Measurements from ENCODE around the gene FERD3L. TPM values are rescaled to one million over a fixed set of nuclear protein-coding genes. Genes with fewer than 3 reads are reported as not detected.

FERD3L gene
- total RNA-seq, 1 donor from 2014 or later: not detected

DNA sequence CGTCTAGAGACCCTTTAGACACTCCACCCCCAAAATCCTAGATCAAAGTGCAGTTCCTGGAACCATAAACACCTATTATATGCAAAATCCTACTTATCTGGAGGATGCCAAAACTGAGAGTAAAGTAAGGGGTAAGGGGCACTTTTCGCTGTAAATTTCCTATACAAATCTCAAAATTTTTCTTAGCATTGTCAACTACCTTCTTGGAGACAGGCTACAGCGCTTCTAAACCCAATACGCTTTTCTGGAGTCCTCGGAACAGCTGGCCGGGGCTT lies 38.2 kb downstream of the FERD3L start:
- Histone ChIP-seq H3K4me3 (peak overlapping the region; percentile 37), H3K4me1 (peaks cover 4% of the 10 kb centered on the region), H3K27ac (no peak overlapping the region), H3K36me3 (no peaks in the 10 kb centered on the region), H3K27me3 (peaks cover 98% of the 10 kb centered on the region), H3K9me3 (no peaks in the 10 kb centered on the region)
- TF ChIP-seq, protein P1, sequence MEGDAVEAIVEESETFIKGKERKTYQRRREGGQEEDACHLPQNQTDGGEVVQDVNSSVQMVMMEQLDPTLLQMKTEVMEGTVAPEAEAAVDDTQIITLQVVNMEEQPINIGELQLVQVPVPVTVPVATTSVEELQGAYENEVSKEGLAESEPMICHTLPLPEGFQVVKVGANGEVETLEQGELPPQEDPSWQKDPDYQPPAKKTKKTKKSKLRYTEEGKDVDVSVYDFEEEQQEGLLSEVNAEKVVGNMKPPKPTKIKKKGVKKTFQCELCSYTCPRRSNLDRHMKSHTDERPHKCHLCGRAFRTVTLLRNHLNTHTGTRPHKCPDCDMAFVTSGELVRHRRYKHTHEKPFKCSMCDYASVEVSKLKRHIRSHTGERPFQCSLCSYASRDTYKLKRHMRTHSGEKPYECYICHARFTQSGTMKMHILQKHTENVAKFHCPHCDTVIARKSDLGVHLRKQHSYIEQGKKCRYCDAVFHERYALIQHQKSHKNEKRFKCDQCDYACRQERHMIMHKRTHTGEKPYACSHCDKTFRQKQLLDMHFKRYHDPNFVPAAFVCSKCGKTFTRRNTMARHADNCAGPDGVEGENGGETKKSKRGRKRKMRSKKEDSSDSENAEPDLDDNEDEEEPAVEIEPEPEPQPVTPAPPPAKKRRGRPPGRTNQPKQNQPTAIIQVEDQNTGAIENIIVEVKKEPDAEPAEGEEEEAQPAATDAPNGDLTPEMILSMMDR (IDR thresholded peaks at IDR 0.05): no peak
- intact Hi-C loops (cut with DNase I): no loop called here
- DNase-seq (no peak), ATAC-seq (no peak)

DNA sequence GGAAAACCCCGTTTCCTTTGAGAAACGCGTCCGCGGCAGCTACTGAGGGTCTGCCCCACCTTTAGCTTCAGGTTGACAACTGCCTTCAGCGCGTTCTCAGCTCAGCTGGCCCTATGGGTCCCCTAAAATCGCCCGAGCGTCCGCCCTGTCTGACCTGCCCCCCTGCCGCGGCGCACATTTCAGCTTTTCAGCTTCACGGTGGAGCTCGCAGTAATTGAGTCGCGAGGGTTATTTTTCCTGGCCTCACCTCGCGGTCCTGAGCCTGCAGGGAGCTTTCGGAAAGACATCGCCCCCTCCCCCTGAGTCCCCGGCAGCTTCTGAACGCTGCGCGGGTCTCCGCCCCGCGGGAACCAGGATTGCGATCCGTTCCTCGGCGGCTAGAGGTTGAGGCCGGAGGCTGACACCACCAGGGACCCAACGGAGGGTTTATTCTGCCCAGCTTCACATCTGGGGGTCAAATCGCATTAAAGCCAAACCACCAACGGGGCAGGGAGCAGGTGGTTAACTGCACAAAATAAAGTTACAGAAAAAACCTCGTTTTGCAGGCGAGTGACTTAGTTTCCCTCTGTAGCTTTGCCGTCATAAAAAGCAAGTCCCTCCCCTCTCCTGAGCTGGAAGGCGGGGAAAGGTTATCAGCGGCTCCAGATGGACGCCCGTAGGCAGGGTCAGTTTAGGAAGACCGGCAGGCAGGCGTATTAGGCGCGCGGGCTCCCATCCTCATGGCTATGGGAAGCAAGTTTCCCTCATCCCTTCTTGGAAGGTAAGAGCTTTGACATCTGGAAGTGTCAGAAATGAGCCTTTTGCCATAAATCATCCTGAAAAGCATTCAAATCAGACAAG lies 38.8 kb downstream of the FERD3L start:
- DNase-seq (no peak), ATAC-seq (no peak)
- TF ChIP-seq, protein P1 (IDR thresholded peaks at IDR 0.05): no peak
- Histone ChIP-seq H3K9me3 (no peaks in the 10 kb centered on the region), H3K4me1 (peaks cover 4% of the 10 kb centered on the region), H3K27ac (no peak overlapping the region), H3K36me3 (no peaks in the 10 kb centered on the region), H3K27me3 (peaks cover 97% of the 10 kb centered on the region), H3K4me3 (no peak overlapping the region)
- intact Hi-C loops (cut with DNase I): no loop called here

DNA sequence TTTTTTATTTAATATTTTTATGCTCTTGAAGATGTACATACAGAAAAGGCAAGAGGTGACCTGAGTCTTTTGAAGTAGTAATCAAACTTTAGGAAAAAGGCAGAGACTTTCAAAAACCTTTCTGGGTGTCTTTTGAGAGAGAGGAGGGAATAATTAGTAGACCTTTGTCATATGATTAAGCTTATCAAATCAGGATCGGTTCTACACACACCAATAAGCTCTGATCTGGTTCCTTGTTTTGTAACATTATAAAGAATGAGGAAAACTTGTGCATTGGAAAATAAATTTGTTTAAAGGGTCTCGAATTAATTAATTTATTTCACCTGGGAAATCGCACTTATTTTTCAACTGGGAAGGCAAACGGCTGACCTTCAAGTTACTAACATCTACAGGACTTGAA lies 39.7 kb downstream of the FERD3L start:
- Histone ChIP-seq H3K27ac (no peak overlapping the region), H3K4me3 (no peak overlapping the region), H3K27me3 (peaks cover 88% of the 10 kb centered on the region), H3K4me1 (peaks cover 4% of the 10 kb centered on the region), H3K36me3 (no peaks in the 10 kb centered on the region), H3K9me3 (no peaks in the 10 kb centered on the region)
- TF ChIP-seq, protein P1 (IDR thresholded peaks at IDR 0.05): no peak
- no peak for DNase-seq
- ATAC-seq: no peak
- intact Hi-C loops (cut with DNase I): no loop called here

DNA sequence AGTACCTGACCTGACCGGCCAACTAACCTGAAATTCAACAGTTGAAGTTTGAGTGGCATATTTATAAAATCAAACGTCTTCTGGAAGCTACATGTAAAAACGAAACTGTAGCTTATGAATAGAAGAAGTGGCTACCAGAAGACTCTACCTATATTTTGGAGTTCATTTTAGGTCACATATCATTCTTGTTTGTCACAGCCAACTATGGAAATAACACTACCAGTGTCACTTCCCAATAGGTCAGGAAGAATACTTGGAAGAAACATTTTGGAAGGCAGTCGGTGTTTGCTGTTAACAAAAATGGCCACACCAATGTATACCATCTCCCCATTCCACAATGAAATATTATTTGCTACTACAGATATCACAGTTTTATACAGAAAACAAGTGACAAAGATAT lies 40.4 kb downstream of the FERD3L start:
- H3K4me3 ChIP-seq: no peak overlapping the region
- H3K27ac ChIP-seq: no peak overlapping the region
- H3K9me3 ChIP-seq: no peaks in the 10 kb centered on the region
- TF ChIP-seq, protein P1 (IDR thresholded peaks at IDR 0.05): no peak
- H3K27me3 ChIP-seq: peaks cover 81% of the 10 kb centered on the region
- no peak for DNase-seq
- intact Hi-C loops (cut with DNase I): no loop called here
- ATAC-seq: no peak
- no peaks in the 10 kb centered on the region for H3K36me3 ChIP-seq
- H3K4me1 ChIP-seq: peaks cover 4% of the 10 kb centered on the region

DNA sequence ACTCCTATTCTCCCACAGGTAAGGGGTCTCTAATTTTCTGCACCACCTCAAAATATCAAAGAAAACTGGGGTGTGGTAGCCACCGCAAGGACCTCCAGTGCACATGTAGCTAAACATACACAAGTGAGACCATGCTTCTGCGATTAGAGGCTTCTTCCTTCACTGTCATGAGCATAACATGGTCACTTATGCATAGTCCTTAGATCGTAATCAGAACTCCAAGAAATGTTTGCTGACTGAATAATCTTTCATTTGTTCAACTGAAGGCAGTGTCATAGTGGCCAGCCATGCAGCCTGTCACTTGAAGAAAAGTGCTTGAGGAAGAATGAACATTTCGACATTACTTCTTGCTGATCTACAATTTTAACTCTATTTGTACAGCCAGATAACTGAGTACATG lies 42.3 kb downstream of the FERD3L start:
- TF ChIP-seq, protein P1 (IDR thresholded peaks at IDR 0.05): no peak
- DNase-seq: no peak
- ATAC-seq: no peak

More for the DNA sequence above, 42.3 kb downstream of the FERD3L start:
- Histone ChIP-seq H3K27me3 (peaks cover 67% of the 10 kb centered on the region), H3K27ac (no peak overlapping the region), H3K4me1 (peaks cover 3% of the 10 kb centered on the region), H3K4me3 (no peak overlapping the region), H3K36me3 (no peaks in the 10 kb centered on the region), H3K9me3 (no peaks in the 10 kb centered on the region)
- intact Hi-C loops (cut with DNase I): no loop called here

Measured in upper lobe of right lung (tissue), 1 donor.